ENCODE measurements around the gene DYNLT1.
A peak's percentile ranks its signal among the peaks of the same experiment; 100 is the strongest.
"Not testable (repeated sequence)": the region's sequence is repeated elsewhere in the genome, so short reads cannot be mapped to it uniquely, and the experiment has no call there.

The DYNLT1 gene

DNA sequence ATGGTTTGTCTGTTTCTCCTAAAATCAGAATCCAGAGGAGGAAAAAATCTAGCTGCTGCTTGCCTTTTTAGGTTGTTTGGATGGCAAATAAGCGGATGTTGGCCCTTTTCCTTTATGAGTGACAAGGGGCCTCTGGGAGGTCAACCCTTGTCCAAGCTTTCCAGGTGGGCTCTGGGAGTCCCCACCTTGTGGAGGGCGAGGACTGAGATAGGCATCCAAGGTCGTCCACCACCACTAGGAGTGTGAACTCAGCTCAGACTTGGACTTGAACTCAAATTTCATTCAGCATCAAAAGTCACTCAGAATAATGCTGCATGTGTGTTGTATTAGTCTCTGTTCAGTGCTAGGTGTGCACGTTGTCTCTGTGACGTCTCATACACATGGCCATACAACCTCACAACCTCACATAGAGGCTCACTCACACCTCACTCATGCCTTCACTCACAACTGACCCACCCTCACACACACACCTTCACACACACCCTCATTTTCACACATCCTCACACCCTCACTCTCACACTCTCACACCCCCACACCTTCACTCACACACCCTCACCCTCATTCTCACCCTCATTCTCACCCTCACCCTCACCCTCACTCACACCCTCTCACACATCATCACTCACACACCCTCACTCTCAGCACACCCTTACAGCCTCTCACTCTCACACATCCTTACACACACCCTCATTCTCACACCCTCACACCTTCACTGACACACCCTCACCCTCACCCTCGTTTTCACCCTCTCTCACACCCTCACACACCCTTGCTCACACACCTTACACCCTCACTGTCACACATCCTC, 18.0 kb downstream of the DYNLT1 start:
- H3K27ac ChIP-seq, result no peak overlapping the region
- DNase-seq (ENCODE audit: low read depth, low spot score), result no peak

DNA sequence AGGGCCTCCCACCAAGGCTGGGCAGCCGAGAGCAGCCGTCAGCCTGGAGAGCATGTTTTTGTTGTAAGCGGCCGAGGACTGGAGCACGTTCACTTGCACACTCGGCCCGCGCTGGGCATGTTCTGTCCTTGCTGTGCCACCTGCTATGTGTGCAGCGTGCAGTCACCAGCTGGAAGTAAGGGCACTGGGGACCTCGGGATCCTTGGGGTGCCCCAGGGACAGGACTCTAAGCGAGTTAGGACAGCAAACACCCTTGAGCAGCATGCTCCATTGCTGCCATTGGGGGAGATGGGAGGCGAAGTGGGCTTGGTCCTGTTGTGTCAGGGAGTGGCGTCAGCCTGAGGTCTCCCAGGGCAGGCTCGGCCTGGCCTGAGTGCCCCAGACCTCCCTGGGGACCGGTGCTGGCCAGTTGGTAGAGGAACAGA, 18.6 kb downstream of the DYNLT1 start:
- DNase-seq (ENCODE audit: low read depth, low spot score), result no peak
- H3K27ac ChIP-seq, result no peak overlapping the region

DNA sequence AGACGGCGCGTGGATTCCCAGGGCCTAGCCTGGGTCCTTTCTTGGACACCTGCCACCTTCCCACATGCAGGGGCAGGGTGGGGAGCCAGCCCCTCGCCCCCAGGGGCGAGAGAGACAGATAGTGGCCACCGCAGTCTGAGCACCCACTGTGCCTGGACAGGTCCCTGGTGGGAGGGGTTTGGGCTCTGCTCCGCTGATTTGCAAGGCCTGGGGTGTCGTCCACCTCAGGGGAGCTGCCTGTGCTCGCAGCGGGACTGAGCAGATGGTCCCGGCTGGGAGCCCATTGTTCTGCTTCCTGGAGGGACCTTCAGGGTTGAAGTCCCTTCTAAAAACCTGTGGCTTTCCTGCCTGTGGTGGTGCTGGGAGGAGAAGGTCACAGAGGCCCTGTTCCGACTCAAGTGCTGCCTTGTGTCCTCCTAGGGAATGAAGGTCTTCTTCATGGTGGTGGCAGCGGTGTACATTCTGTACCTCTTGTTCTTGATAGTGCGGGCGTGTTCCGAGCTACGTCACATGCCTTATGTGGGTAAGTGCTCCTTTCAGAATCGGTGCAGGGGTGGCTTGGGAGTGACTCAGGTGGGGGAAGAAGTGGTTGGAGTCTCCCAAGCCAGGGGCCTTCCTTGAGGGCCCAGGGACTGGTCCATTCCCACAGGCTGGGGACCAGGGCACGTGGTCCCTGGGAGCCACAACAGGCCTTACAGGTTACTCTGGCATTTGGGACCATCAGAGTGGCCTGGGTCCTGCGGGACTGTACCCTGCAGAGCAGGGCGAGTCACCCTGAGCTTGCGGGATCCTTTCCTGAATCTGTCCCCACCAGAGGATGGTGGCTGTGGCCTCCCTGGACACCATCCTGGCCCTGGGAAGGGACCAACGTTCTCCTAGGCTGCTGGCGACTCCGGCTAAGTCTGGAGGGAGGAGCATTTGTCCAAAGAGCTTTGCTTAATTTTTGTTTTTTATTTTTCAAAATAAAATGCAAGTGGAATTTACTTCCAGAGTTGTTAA, 19.6 kb downstream of the DYNLT1 start:
- H3K27ac ChIP-seq, result no peak overlapping the region
- no peak for DNase-seq (ENCODE audit: low read depth, low spot score)

DNA sequence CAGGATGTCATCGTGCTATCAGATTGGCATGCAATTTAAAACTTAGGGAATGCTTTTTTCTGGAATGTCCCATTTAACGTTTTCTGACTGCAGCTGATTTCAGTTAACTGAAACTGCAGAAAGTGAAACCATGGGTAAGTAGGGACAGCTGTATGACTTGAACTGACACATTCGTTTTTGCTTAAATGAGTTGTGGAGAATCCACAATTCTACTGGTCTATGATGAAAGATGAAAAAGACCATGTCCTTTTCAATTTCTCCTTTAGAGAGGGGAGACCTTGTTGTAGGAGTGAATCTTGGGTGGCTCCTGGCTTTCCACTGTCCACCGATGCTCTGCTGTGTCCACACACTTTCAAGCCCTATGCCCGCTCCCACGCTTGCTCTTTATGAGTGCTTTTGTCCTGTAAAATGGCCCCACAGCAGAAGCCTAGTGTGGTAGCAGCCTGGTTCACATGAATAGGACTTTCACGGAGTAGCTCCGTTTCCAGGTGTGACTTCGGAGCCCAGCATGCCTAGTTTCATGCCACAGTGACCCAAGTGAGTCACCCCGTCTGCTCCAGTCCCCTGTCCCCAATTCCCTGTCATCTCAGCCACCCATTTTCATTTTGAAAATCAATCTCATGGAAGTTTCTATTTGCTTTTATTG, 21.9 kb downstream of the DYNLT1 start:
- no peak for DNase-seq (ENCODE audit: low read depth, low spot score)
- no peak overlapping the region for H3K27ac ChIP-seq

DNA sequence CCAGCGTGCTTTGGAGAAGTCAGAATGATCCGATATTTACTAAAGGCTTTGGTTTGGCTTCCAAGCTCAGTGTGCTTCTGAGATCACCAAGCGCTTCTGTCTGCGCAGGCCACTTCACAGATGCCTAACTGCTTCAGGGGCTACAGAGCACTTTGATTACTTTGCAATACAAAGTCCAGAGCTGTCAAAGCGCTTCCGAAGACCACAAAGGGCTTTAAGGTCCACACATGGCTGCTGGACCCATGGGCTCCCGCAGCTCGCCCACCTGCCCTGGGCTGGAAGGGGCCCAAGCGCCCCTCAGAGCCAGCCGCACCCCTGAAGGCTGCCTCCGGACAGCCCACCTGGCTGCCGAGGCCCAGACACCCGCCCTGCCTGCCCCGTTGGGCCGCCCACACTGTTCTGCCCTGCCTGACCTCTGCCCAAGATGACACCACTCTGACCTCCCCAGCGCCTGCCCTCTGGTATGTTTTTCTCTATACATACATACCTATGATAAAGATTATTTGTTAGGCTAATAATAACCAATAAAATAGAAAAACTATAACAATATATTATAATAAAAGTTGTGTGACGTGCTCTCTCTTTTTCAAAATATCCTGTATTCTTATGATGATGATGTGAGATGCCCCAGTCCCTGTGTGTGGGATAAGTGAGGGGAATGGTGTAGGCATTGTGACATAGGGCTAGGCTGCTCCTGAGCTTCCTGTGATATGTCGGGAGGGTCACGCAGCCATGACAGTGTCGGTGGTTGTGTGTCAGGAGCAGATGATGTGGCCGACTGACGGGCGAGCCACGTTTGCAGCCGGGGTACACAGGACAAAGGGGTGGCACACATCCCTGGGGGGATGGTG, 22.6 kb downstream of the DYNLT1 start:
- DNase-seq (ENCODE audit: low read depth, low spot score), result no peak
- H3K27ac ChIP-seq, result no peak overlapping the region

DNA sequence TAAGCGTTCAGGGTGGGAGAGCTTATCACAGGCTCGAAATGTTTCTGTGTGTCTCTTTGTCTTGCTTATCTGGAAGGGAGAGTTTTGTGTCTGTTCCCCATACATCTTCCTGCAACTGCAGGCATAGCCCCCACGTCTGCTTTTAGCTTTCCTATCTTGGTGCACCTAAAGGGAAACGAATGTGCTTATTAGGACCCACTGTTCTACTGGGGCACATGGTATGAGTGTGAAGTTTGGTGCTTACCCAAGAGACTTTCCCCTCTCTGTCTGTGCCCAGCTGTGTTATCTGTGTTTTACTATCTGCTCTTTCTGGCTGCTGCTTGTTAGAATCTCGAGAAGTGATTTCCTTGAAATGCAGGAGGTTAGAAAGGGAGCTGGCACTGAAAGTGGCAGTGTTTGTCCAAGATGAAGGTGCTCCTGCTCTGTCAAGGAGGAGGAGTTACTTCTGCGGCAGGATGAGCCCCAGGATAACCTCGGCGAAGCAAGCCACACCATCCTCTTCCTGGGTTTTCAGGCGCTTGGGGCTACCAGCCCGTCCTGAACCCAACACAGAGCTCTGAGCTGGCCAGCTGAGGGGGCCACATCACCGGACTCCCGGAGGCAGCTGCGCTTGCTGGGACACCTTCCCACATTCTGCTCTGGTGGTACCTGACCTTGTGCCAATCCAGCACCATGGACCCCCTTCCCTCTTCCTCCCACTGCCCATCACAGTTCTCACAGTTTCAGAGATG, 23.4 kb downstream of the DYNLT1 start:
- H3K27ac ChIP-seq, result no peak overlapping the region
- no peak for DNase-seq (ENCODE audit: low read depth, low spot score)

DNA sequence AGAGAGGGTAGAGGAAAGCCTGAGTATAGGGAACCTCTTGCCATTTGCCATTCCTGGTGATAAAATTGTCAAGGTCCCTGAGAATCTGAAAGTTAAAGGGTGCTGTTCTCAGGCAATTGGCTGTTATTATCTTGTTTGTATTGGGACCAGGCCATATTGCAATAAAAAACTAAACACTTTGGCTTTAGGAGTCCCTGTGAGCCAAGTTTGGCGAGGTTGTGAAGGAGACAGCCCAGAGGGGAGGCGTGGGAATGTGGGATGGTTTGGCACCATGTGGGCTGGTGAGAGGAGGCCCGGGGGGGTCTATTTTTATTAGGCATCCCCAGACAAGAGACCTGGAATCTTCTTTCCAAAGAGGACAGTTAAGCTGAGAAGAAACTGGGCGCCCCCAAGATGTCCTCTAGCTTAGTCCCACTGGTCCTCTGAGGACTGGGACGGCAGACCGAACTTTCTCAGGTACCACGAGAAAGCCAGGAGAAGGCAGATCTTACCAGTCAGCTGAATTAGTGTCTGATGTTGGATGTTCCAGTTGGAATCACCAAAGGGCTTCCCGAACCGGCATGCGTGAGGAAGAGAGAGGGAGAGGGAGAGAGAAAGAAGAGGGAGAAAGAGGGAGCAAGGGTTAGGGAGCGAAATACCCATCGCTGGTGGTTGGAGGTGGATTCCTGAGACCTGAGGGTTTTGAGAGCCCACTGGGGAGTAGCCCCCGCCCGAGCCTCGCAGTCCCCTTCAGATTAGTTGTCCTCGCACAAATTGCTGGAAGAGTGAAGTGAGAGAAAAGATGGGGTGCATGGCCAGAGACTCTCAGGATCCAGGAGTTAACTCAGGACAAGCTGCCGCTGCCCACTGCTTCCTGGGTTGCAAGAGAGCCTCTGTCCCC, 24.4 kb downstream of the DYNLT1 start:
- DNase-seq (ENCODE audit: low read depth, low spot score), result no peak
- H3K27ac ChIP-seq, result no peak overlapping the region

DNA sequence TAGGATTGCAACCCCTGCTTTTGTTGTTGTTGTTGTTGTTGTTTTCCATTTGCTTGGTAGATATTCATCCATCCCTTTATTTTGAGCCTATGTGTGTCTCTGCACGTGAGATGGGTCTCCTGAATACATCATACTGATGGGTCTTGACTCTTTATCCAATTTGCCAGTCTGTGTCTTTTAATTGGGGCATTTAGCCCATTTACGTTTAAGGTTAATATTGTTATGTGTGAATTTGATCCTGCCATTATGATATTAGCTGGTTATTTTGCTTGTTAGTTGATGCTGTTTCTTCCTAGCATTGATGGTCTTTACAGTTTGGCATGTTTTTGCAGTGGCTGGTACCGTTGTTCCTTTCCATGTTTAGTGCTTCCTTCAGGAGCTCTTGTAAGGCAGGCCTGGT, 26.3 kb downstream of the DYNLT1 start:
- not testable (repeated sequence) for DNase-seq (ENCODE audit: low read depth, low spot score); H3K27ac ChIP-seq

DNA sequence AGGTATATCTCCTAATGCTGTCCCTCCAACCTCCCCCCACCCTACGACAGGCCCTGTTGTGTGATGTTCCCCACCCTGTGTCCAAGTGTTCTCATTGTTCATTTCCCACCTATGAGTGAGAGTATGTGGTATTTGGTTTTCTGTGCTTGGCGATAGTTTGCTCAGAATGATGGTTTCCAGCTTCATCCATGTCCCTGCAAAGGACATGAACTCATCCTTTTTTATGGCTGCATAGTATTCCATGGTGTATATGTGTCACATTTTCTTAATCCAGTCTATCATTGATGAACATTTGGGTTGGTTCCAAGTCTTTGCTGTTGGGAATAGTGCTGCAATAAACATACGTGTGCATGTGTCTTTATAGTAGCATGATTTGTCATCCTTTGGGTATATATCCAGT, 29.9 kb downstream of the DYNLT1 start:
- DNase-seq (ENCODE audit: low read depth, low spot score); H3K27ac ChIP-seq: not testable (repeated sequence)

DNA sequence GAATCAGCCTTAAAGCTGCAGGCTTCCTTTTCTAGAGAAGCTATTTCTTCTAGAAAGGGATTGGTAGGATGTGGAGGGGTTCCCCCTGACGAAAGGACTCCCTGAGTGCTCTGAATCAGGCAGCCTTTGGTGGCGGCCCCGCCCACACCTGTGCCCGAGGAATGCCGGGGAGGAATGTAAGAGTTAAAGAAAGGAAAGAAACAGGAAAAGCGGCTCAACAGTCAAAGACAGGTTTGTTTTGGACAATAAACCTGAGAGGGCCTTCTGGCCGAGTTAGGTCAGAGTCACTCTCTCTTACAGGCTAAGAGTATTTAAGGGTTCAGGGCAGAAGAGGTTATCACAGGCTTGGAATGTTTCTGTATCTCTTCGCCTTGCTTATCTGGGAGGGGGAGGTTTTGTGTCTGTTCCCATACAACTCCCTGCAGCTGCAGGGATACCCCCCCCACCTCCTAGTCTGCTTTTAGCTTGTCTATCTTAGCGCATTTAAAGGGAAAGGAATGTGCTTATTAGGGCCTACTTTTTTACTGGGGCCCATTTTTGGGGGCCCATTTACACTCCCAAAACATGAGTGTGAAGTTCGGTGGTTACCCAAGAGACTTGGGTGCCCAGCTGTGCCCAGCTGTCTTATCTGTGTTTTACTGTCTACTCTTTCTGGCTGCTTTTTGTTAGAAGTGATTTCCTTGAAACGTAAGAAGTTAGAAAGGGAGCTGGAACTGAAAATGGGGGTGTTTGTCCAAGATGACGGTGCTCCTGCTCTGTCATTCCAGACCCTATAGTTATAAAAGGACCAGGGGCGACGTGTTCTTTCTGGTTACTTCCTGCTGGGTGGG, 32.8 kb downstream of the DYNLT1 start:
- DNase-seq (ENCODE audit: low read depth, low spot score), result no peak
- H3K27ac ChIP-seq, result peak overlapping the region; percentile 3

DNA sequence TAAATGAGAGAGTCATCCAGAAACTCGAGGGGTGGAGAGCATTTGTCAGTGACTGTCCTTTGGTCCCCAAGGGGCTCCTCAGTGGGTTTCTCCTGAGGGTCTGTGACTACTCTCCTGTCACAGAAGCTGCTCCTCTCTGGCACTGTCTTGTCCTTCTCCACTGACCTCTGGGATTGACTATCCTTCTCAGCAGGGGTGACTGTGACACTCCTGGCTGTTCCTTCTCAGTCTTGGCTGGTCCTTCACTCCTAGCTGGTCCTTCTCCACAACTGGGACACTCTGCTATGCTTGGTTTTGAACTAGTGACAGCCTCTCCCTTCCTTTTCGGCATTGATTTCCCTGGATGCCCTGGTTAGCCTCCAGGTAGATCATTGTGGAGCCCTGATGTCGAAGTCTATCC, 33.5 kb downstream of the DYNLT1 start:
- no peak for DNase-seq (ENCODE audit: low read depth, low spot score)
- peak overlapping the region; percentile 3 for H3K27ac ChIP-seq

DNA sequence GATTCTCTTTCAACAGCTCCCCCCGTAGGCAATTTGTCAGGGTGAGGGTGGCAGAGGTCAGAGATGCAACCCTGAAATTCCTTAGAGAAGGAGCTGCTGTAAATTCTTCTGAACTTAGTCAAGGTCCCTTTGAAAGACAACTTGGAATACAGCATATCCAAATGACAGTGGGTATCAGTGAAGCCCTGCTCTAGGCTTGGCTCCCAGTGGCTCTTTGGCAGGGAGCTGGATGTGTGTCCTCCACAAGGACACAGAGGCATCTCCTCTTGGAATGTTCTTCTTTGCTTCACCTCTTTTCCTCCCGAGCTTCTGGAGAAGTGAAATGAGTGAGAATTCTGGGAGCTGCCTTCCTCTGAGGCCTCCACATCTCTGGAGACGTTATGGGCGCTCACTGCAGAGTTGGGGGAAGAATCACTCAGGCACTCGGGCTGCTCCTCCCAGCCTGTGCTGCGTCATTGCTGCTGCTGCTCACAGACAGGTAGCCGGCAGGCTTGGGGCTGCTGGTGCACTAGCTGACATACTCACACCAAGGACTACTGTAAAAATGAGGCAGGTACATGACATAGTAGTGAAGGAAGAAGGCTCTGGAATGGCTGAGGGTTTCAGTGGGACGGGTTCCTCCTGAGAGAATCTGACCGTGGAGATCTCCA, 34.1 kb downstream of the DYNLT1 start:
- H3K27ac ChIP-seq, result no peak overlapping the region
- no peak for DNase-seq (ENCODE audit: low read depth, low spot score)

DNA sequence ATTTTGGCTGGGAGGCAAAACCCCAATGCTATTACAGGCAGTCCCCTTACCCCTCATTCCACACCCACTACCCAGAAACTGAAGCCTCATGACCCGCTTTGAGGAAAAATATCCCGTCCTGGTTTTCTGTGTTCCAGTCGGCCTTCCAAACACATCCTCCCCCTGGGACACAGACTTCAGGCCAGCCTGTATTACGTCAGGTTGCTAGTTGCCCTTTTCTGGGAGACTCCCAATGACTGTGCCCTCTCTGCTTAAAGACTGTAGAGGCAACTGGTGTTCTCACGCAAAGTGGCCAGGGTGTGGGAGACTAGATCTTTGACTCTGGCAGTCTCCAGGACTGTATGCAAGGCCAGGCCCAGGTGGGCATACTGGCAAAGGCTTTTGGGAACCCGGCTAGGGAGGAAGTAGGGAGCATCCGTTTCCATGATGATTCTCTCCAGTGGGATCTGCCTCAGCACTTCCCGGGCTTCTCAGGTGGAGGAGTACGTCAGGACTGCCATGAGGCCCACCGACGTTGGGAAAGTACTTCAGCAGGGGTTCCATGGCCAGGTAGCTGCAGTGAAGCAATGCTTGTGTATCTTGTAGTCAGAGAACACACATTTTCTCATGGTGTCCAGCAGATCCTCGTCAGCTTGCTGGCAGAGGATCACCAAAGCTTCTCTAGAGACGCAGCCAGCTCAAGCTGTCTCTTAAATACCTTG, 34.9 kb downstream of the DYNLT1 start:
- no peak overlapping the region for H3K27ac ChIP-seq
- DNase-seq (ENCODE audit: low read depth, low spot score), result no peak

DNA sequence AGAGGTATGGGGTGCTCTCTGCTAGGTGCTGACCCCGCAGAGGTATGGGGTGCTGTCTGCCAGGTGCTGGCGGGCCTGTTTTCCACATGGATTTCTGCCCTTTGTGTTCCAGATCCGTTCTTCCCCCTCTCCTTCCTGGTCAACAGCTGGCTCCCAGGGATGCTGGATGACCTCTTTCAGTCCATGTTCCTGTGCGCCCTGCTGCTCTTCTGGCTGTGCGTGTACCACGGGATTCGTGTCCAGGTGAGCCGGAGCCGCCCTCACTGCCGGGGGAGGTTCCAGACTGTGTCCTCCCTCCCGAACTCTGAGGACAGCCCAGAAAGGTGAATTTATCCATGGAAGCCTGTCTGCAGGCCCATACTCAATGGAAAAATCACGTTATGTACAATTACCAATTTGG, 36.3 kb downstream of the DYNLT1 start:
- no peak overlapping the region for H3K27ac ChIP-seq

DNA sequence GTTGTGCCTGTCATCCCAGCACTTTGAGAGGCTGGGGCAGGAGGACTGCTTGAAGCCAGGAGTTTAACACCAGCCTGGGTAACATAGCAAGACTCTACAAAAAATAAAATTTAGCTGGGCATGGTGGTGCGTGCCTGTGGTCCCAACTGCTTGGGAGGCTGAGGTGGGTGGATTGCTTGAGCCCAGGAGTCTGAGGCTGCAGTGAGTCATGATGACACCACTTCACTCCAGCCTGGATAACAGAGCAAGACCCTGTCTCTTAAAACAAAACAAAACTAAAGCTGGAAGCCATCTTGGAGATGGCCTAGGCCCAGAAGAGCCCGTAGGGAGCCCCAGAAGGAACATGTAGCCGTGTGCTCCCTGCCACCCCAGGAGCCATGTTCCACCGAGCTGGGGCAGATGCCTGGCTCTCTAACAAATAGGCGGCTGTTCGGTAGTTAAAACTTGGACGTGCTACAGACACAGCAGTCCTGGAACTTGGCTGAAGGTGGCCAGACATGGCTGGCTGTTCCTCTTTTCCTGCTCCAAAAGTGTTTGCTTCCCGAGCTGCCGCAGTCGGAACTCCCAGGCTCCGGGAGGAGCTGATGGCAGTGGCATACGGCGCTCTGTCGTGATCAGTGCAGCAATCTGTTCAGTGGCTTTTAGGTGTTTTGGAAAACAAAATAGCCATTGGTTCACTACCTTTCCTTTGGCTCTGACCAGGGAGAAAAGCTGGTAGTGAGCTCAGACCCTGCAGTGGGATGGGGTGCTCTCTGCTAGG, 37.0 kb downstream of the DYNLT1 start:
- DNase-seq (ENCODE audit: low read depth, low spot score), result no peak

More for the DNA sequence above, 36.3 kb downstream of the DYNLT1 start:
- DNase-seq (ENCODE audit: low read depth, low spot score), result no peak

DNA sequence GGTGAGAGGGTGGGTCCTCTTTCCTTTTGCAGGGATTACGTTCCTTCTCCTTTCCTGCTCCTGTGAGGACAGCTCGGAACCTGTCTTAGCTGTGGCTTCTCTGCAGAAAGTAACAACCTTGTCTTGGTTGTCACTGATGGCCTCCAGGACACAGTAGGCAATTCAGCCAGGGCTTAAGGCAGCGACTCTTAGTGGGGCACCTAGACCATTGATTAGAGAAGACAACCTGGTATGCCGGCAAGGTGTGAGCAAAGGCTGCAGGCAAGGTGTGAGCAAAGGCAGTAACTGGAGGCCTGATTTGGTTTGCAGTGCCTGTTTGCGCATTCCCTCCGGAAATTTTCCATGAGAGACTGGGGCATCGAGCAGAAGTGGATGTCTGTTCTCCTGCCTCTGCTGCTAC, 37.6 kb downstream of the DYNLT1 start:
- DNase-seq (ENCODE audit: low read depth, low spot score), result no peak
- H3K27ac ChIP-seq, result no peak overlapping the region

More for the DNA sequence above, 37.0 kb downstream of the DYNLT1 start:
- H3K27ac ChIP-seq, result no peak overlapping the region
